BJ (cell line): ENCODE results near the gene NPAS3. TPM values are rescaled to one million over a fixed set of nuclear protein-coding genes. Genes with fewer than 3 reads are reported as not detected.

Source experiments
- CTCF ChIA-PET: fragments of 350-600 bp; formaldehyde crosslinking; extraction: SDS; loops from one replicate; lab custom pipeline; 2021; ENCODE audit warnings: antibody characterized with exemption, inconsistent platforms; lab: Yijun Ruan, JAX
- POLR2A ChIA-PET: fragments of 300-600 bp; sonication (Branson Sonifier 250); formaldehyde crosslinking; extraction: SDS; loops from one replicate; lab custom pipeline; 2021; ENCODE audit warnings: antibody characterized with exemption; lab: Charles Lee
- DNase-seq: peaks from one replicate; pipeline ENCODE4 v3.0.0-alpha.2; 2011; ENCODE audit warnings: low read depth
- H3K27me3 ChIP-seq: 2 replicates; pipeline ENCODE4 v1.6.0; 2011; ENCODE audit warnings: low read length; ENCODE audit not compliant: control insufficient read depth, insufficient read depth
- H3K36me3 ChIP-seq: 2 replicates; pipeline ENCODE4 v1.5.1; 2011; ENCODE audit warnings: low read length; ENCODE audit not compliant: control insufficient read depth, insufficient read depth
- H3K4me3 ChIP-seq: 2 replicates; pipeline ENCODE4 v1.5.1; 2011; ENCODE audit warnings: low read depth, mild to moderate bottlenecking, control low read depth, low read length
- CTCF ChIP-seq: IDR thresholded peaks from 2 replicates; pipeline ENCODE4 v1.5.1; 2011; ENCODE audit warnings: low read depth, mild to moderate bottlenecking, control low read depth, inconsistent platforms, low read length, moderate library complexity; ENCODE audit not compliant: insufficient read depth
- polyA plus RNA-seq: library from polyadenylated mRNA; depleted of rRNA; stranded (reverse); fragments of >200 nt; gene quantifications from 2 replicates; pipeline ENCODE4 v1.2.3, GENCODE V29; 2011

The NPAS3 gene
- polyA plus RNA-seq, 1 experiment, result 0.09 TPM

- no peak for DNase-seq
- no peak for TF ChIP-seq CTCF
- CTCF ChIA-PET, result no interaction called here
- Histone ChIP-seq H3K36me3 (no peaks in the 10 kb centered on the region), H3K4me3 (no peak overlapping the region), H3K27me3 (no peaks in the 10 kb centered on the region)
- POLR2A ChIA-PET, result no interaction called here
These were observed 809.1 kb downstream of the NPAS3 start for GRCh38 chr14:33747749-33748148.

- Histone ChIP-seq H3K27me3 (no peaks in the 10 kb centered on the region), H3K4me3 (no peak overlapping the region), H3K36me3 (no peaks in the 10 kb centered on the region)
- POLR2A ChIA-PET, result no interaction called here
- TF ChIP-seq CTCF, result no peak
- CTCF ChIA-PET, result no interaction called here
- DNase-seq, result no peak
These were observed 815.6 kb downstream of the NPAS3 start for GRCh38 chr14:33754261-33754660.

GRCh38 chr14:33755358-33755757 is 816.7 kb downstream of the NPAS3 start:
- CTCF ChIA-PET, result interaction anchor here (0.7 kb wide), 1 partner anchor 543 kb away, joined by 3 read pairs; no protein-coding TSS in a partner anchor
- H3K36me3 ChIP-seq, result no peaks in the 10 kb centered on the region
- H3K27me3 ChIP-seq, result no peaks in the 10 kb centered on the region
- no peak for TF ChIP-seq CTCF
- no peak overlapping the region for H3K4me3 ChIP-seq
- DNase-seq, result no peak
- POLR2A ChIA-PET, result no interaction called here

- ChIA-PET POLR2A (no interaction called here), CTCF (no interaction called here)
- Histone ChIP-seq H3K27me3 (no peaks in the 10 kb centered on the region), H3K4me3 (no peak overlapping the region), H3K36me3 (no peaks in the 10 kb centered on the region)
- TF ChIP-seq CTCF, result no peak
- DNase-seq, result no peak
These were observed 818.2 kb downstream of the NPAS3 start for GRCh38 chr14:33756833-33757232.

GRCh38 chr14:33758547-33758946 is 819.9 kb downstream of the NPAS3 start:
- POLR2A ChIA-PET, result no interaction called here
- Histone ChIP-seq H3K36me3 (no peaks in the 10 kb centered on the region), H3K4me3 (no peak overlapping the region), H3K27me3 (peaks cover 2% of the 10 kb centered on the region; the same call in 1 of the 2 replicates)
- CTCF ChIA-PET, result interaction anchor here (1.4 kb wide), 1 partner anchor 34 kb away, joined by 3 read pairs; no protein-coding TSS in a partner anchor
- no peak for DNase-seq
- TF ChIP-seq CTCF, result no peak
